GM12873 (cell line): ENCODE data around the gene TBPL1.
A peak's percentile ranks its signal among the peaks of the same experiment; 100 is the strongest.

Experiments
- TF ChIP-seq, protein P1 (sequence below): IDR thresholded peaks from 2 replicates; pipeline ENCODE4 v1.5.1; 2012; ENCODE audit warnings: low read depth, mild to moderate bottlenecking, moderate library complexity, low read length, control low read depth; ENCODE audit not compliant: insufficient read depth; ENCODE audit errors: missing control alignments

Gene TBPL1

DNA sequence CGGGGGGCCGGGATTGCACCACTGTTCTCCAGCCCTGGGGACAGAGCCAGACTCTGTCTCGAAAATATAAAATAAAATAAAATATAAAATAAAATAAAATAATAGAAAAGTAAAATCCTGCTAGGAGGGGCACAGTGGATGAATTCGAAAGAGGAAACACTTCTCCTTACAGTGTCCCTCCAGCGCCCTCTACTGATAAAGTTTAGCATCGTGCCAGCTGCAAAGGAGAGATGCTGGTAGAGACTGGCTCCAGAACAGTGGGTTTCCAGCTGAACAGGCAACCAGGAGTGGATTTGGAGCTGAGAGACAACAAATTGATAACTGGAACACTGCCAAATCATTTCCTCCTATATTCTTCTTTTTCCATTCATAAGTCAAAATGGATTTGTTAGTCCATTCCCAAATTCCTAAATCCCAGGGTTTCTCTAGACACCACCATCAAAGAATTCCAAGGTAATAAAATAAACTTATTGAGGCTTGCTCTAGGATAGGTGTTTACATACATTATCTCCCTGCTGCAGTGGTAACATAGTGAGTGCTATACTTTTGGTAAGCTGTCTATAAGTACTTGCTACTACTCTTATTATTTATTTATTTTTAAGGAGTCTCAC is 31.7 kb upstream of the TBPL1 start:
- TF ChIP-seq, protein P1, sequence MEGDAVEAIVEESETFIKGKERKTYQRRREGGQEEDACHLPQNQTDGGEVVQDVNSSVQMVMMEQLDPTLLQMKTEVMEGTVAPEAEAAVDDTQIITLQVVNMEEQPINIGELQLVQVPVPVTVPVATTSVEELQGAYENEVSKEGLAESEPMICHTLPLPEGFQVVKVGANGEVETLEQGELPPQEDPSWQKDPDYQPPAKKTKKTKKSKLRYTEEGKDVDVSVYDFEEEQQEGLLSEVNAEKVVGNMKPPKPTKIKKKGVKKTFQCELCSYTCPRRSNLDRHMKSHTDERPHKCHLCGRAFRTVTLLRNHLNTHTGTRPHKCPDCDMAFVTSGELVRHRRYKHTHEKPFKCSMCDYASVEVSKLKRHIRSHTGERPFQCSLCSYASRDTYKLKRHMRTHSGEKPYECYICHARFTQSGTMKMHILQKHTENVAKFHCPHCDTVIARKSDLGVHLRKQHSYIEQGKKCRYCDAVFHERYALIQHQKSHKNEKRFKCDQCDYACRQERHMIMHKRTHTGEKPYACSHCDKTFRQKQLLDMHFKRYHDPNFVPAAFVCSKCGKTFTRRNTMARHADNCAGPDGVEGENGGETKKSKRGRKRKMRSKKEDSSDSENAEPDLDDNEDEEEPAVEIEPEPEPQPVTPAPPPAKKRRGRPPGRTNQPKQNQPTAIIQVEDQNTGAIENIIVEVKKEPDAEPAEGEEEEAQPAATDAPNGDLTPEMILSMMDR = peak; percentile 78

DNA sequence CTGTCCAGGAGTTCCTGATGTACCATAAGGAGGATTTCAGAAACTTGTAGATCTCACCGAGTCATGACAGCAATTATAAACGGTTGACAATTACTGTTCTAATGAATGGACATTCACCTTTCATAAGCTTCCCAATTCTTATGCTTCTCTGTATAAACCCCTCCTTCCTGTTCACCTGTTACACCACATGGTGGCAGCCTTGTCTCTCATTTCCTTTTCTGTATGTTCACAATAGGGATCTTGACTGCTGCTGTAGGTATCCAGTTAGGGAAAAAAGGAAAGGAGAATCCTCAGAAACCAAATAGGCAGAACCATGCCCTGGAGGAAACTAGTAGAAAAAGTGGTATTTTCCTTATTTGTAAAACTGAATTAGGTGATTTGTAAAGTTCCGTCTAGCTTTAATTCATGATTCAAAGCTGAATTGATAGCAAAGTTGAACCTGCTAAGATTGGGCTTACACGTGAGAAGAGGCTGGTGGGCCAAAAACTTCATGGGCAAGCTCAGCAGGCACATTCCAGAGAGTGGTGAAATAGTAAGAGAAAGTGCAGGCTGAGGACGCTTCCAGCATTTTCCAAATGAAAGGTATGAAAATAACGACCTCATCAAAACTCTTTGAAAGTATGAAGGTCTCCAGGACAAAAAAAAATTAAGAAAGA is 29.0 kb upstream of the TBPL1 start:
- TF ChIP-seq, protein P1 = peak; percentile 73

DNA sequence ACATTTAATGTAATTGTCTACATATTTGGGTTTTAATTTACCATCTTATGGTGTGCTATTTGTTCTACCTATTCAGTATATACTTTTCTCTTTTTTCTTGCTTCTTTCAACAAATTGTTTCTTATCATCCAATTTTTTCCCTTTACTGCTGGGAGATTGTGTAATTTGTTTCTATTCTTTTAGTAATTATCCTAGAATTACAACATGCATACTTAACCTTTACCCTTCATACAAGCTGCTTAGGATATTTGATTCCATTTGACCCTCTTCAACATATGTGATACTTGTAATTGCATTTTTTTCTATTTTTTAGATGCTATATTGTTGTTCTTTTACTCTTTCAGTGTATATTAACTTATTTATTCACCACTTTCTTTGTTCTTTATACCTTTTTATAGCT is 15.1 kb upstream of the TBPL1 start:
- TF ChIP-seq, protein P1 = no peak

DNA sequence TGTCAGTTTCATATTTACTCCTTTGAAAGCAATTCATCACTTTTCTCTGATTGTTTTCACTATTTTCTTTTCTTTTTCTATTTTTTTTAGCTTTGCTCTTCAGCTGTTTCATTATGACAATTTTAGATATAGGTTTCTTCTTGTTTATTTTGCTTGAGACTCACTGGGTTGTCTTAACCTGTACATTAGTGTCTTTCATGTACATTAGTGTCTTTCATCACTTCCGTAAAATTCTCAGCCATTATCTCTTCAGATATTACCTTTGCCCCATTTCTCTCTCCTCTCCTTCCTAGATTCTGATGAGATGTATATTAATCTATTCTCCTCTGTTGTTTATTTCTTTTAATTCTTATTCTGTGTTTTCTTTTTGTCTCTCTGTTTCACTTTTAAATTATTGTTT is 14.5 kb upstream of the TBPL1 start:
- TF ChIP-seq, protein P1 = no peak

DNA sequence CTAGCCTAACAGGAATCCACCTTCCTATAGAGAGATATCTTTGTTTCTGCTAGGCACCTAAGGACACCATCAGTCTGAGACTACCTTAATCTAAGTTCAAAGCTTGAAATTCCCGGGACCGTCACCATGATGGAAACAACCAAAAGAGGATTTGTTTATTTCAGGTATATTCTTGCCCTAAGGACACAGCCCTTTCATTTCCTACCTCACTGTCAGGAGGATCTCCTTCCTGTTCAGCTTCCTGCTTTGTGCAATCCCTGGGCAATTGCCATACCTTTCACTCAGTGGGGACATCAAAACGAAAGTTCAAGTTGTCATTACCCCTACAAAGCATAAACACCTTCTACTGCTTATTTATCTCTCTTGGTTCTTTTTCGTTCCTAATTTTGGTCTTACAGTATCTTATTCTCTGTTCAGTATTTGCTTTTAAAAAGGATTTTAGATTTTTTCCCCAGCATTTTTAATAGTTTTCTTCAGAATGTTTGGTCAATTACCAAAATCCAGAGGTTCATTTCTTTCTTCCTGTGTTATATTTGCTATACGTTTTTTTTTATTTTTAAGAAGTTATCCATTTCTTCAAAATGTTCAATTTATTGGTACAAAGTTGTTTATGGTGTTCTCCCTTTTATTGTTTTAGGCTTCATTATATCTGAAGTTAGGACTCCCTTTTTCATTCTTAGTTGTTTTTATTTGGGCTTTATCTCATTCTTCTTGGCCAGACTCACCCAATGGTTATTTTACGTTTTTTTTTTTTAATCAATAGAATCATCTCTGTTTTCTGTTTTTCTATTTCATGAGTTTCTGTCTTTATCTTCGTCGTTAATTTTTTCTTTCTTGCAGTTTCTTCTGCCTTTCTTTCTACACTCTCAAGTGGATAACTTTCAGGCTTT is 13.0 kb upstream of the TBPL1 start:
- TF ChIP-seq, protein P1 = no peak

DNA sequence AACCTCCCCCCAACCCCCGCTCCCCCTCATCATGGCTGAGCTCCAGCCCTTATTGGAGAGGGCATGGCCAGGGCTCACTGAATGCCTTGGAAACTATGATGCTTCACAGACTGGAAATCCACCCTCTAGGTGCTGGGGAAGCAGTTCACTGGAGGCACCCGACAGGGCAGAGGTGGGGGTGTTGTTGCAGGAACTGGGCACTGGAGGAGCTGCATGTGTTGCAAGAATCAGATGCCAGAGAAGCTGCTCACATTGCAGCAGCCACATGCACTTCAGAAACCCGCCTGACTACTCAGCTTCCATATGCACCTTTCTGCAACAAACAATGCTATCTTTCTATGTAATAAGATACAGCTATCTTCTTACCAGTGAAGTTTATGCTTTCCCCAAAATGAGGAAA is 7.9 kb upstream of the TBPL1 start:
- TF ChIP-seq, protein P1 = peak; percentile 23

DNA sequence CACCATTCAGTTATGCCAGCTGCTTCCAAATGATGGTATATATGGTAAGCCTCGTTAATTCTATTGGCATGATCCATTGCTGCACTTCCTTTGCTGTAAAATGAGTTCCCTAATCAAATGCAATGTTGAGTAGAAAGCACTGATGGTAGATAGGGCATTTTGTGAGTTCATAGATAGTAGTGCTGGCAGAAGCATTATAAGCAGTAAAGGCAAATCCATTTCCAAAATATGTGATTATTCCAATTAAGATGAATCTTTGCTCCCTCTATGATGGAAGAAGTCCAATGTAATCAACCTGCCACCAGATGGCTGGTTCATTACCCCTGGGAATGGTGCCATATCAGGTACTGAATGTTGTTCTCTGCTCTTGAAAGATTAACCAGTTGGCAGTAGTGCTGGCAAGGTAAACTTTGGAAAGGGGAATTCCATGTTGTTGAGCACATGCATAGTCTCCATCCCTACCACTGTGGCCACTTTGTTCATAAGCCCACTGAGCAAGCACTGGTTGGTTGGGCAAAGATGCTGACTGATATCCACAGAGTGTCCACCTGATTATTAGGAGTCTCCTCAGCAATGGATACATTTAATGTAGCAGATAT is 5.6 kb upstream of the TBPL1 start:
- TF ChIP-seq, protein P1 = no peak
